Cardiac fibroblast (primary cell): ENCODE measurements around the gene CDH16.
A peak's percentile ranks its signal among the peaks of the same experiment; 100 is the strongest.

Experiments
- DNase-seq, 2 donors: peaks; one replicate each; pipeline versions ENCODE4 v3.0.0 to v3.0.0-alpha.2; 2010; ENCODE audit warnings: low read depth in 2 of 2
- H3K4me3 ChIP-seq, 2 donors: replicated peaks in 1 of 2; 1 replicate in 1 of 2; 2 replicates in 1 of 2; pipeline ENCODE4 v1.5.1; 2011; ENCODE audit warnings: low read depth in 2 of 2, low read length in 2 of 2, mild to moderate bottlenecking in 2 of 2, moderate library complexity in 1 of 2
- TF ChIP-seq, protein P1 (sequence below): IDR thresholded peaks from one replicate; pipeline ENCODE4 v1.5.1; 2011; ENCODE audit warnings: low read depth, mild to moderate bottlenecking, low read length, inconsistent platforms

CDH16 gene

DNA sequence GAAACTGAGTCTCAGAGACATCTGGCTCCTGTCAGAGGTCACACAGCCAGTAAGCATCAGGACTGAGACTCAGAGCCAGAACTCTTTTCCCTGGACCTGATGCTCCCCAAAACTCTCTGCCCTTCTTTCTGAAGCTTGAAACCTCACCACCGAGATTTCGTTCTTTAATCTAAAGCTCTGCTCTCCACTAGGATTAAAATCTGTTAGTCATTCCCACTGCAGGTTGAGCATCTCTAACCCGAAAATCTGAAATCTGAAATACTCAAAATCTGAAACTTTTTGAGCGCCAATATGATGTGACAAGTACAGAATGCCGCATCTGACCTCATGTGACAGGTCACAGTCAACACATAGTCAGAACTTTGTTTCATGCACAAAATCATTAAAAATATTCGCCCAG lies 2.2 kb downstream of the CDH16 start:
- no peak for DNase-seq
- H3K4me3 ChIP-seq: no peak overlapping the region
- TF ChIP-seq, protein P1, sequence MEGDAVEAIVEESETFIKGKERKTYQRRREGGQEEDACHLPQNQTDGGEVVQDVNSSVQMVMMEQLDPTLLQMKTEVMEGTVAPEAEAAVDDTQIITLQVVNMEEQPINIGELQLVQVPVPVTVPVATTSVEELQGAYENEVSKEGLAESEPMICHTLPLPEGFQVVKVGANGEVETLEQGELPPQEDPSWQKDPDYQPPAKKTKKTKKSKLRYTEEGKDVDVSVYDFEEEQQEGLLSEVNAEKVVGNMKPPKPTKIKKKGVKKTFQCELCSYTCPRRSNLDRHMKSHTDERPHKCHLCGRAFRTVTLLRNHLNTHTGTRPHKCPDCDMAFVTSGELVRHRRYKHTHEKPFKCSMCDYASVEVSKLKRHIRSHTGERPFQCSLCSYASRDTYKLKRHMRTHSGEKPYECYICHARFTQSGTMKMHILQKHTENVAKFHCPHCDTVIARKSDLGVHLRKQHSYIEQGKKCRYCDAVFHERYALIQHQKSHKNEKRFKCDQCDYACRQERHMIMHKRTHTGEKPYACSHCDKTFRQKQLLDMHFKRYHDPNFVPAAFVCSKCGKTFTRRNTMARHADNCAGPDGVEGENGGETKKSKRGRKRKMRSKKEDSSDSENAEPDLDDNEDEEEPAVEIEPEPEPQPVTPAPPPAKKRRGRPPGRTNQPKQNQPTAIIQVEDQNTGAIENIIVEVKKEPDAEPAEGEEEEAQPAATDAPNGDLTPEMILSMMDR: no peak

DNA sequence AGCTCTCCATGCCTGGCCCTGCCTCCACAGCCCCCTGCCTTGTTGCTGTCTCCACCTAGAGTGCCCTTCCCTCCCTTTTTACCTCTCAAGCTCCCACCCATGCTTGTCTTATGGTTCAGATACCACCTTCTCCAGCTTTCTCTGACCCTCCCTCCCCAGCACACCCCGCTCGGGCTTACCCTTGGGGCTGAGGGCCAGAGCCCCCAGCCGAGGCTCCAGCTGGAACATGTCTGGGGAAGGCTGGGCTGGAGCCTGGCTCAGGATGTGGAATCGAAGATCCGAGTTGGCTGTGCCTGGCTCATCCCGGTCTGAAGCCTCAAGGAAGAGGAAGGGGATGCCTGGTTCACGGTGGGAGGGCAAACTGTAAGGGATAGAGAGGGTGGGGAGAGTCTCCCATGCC lies 3.6 kb downstream of the CDH16 start:
- no peak for DNase-seq
- TF ChIP-seq, protein P1: no peak
- H3K4me3 ChIP-seq: no peak overlapping the region

DNA sequence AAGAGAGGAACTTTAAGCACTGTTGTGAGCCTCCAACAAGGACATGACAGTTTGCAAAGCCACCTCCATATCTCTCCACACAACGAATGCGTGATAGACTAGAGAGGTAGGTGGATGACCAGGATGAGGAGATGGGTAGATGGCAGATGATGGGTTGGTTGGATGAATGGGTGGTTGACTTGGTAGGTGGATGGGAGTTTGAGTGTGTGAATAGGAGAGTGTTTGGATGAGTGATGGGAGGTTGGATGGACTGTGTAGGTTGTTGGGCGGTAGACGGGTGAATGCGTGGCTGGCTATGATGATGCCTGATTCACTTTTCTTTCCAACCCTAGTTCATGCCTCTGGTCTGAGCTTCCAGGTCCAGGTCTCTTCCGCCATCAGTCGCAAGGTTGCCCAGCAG lies 4.1 kb downstream of the CDH16 start:
- H3K4me3 ChIP-seq: no peak overlapping the region
- TF ChIP-seq, protein P1: no peak
- DNase-seq: no peak

DNA sequence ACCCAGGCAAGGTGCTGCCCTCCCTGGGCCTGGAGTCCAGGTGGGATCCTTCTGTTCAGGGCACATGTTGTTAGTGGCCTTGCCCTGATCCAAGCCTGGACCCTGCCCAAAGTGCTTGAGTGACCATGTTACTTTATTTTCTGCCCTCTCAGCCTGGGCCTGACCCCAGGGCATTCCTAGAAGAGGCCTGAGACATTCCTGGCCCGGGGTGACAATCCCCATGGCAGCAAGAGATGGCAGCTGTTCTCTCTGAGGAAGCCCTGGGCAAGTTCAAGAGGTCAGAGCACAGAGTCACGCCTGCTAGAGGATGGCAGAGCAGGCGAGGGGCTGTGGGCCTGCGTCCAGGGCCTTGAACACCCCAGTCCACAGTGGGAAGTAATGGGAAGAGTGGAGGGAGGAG lies 5.0 kb downstream of the CDH16 start:
- H3K4me3 ChIP-seq: no peak overlapping the region
- no peak for DNase-seq
- TF ChIP-seq, protein P1: no peak

DNA sequence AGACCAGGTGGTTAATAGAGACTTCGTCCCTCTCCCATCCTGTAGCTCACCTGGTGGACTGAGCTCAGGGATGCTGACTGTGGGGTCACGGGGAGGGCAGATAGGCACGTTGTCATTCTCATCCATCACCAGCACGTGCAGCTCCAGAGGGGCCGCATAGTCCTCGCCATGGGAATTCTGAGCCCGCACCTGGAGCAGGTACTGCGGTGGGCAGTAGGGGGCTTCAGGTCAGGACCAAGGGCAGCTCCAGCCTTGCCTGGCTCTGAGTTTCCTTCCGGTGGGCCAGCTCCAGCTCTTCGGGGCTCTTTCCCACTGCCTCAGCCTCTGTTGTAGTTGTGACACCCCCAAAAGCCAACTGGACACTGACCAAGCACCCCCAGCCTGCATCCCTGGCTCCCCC lies 5.6 kb downstream of the CDH16 start:
- TF ChIP-seq, protein P1: no peak
- no peak for DNase-seq
- no peak overlapping the region for H3K4me3 ChIP-seq

DNA sequence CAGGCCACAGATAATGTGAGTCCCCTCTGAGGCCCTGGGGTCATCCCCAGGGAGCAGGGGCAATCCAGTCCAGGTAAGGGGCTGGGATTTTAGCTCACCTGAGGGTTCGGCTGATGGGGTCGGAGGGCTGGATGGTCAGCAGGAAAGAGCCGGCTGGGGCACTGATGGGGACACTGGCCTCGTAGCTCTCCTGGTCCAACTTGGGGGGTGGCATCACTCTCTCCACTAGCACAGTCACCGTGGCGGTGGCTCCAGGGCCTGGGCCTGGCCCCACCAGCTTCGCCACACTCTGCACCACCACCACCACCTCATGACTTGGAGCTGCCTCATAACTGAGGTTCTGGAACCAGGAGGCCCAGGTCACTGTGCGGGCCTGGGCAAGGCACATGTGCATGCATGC lies 6.9 kb downstream of the CDH16 start:
- H3K4me3 ChIP-seq: no peak overlapping the region
- no peak for DNase-seq
- TF ChIP-seq, protein P1: no peak

DNA sequence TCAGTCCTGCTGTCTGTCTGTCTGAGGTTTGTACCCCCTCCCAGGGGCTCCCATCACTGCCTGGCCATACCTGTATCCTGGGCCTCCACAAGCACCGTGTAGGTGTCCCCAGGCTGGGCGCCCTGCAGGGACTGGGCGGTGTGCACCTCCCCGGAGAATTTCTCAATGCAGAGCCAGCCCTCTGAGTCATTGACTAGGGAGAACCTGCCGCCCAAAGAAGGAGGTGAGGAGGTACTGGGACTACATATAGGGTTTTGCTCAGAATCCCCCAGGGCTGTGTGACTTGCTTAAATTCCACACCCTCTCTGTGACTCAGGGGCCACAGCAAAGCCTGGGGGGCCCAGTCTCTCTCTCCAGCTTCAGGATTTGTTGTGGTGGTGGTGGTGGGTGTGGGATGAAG lies 7.6 kb downstream of the CDH16 start:
- H3K4me3 ChIP-seq: no peak overlapping the region
- TF ChIP-seq, protein P1: no peak
- DNase-seq: peak in 1 of 2 donors; percentile 19
